ENCODE data around the gene BICD1. TPM values are rescaled to one million over a fixed set of nuclear protein-coding genes. Genes with fewer than 3 reads are reported as not detected.

Gene BICD1
- polyA plus RNA-seq, 4 donors: 0.45 to 17.0 (median 4.3) TPM

- DNase-seq (no peak), FAIRE-seq (no peak)
- Histone ChIP-seq H3K36me3 (ENCODE audit: control insufficient read depth in 3 of 3, insufficient read depth in 2 of 3, low read depth in 1 of 3, low read length in 3 of 3) (no peaks in the 10 kb centered on the region), H3K4me3 (ENCODE audit: low read depth in 1 of 3, low read length in 3 of 3) (peak overlapping the region; percentile 69 to 78 (median 70)), H3K27ac (ENCODE audit: low read depth in 1 of 3, low read length in 2 of 3) (peak overlapping the region in 2 of 3 donors; percentile 53 to 88), H3K4me1 (ENCODE audit: control insufficient read depth in 3 of 3, insufficient read depth in 2 of 3, low read depth in 1 of 3, low read length in 2 of 3) (peaks cover 3 to 9% (median 3%) of the 10 kb centered on the region in 3 donors), H3K9me3 (ENCODE audit: control insufficient read depth in 2 of 2, insufficient read depth in 1 of 2, low read depth in 1 of 2, low read length in 1 of 2) (no peaks in the 10 kb centered on the region), H3K27me3 (ENCODE audit: control insufficient read depth in 3 of 3, insufficient read depth in 3 of 3, low read length in 3 of 3) (no peaks in the 10 kb centered on the region)
- WGBS, 3 donors: 7 to 12% (median 7%) methylated on average over 24 of the region's 24 CpGs
These were observed 596 bp upstream of the BICD1 start for GRCh38 chr12:32105986-32106516.

- peaks cover 0 to 4% (median 0%) of the 10 kb centered on the region in 3 donors for H3K36me3 ChIP-seq (ENCODE audit: control insufficient read depth in 3 of 3, insufficient read depth in 2 of 3, low read depth in 1 of 3, low read length in 3 of 3)
- H3K27ac ChIP-seq (ENCODE audit: low read depth in 1 of 3, low read length in 2 of 3): peak overlapping the region; percentile 50 to 88 (median 61)
- peak; percentile 9 to 45 for DNase-seq
- no peaks in the 10 kb centered on the region for H3K9me3 ChIP-seq (ENCODE audit: control insufficient read depth in 2 of 2, insufficient read depth in 1 of 2, low read depth in 1 of 2, low read length in 1 of 2)
- peaks cover 3 to 9% (median 3%) of the 10 kb centered on the region in 3 donors for H3K4me1 ChIP-seq (ENCODE audit: control insufficient read depth in 3 of 3, insufficient read depth in 2 of 3, low read depth in 1 of 3, low read length in 2 of 3)
- no peaks in the 10 kb centered on the region for H3K27me3 ChIP-seq (ENCODE audit: control insufficient read depth in 3 of 3, insufficient read depth in 3 of 3, low read length in 3 of 3)
- WGBS, 3 donors: 6 to 12% (median 8%) methylated on average over 14 of the region's 14 CpGs
- FAIRE-seq: no peak
- H3K4me3 ChIP-seq (ENCODE audit: low read depth in 1 of 3, low read length in 3 of 3): peak overlapping the region; percentile 69 to 78 (median 70)
These were observed 966 bp downstream of the BICD1 start for GRCh38 chr12:32107359-32108267.

- H3K9me3 ChIP-seq (ENCODE audit: control insufficient read depth in 2 of 2, insufficient read depth in 1 of 2, low read depth in 1 of 2, low read length in 1 of 2): no peaks in the 10 kb centered on the region
- no peak overlapping the region for H3K27ac ChIP-seq (ENCODE audit: low read depth in 1 of 3, low read length in 2 of 3)
- peak overlapping the region in 1 of 3 donors; percentile 6 for H3K4me3 ChIP-seq (ENCODE audit: low read depth in 1 of 3, low read length in 3 of 3)
- H3K36me3 ChIP-seq (ENCODE audit: control insufficient read depth in 3 of 3, insufficient read depth in 2 of 3, low read depth in 1 of 3, low read length in 3 of 3): peaks cover 0 to 4% (median 0%) of the 10 kb centered on the region in 3 donors
- FAIRE-seq: no peak
- no peaks in the 10 kb centered on the region for H3K27me3 ChIP-seq (ENCODE audit: control insufficient read depth in 3 of 3, insufficient read depth in 3 of 3, low read length in 3 of 3)
- no peak for DNase-seq
- peaks cover 3 to 9% (median 3%) of the 10 kb centered on the region in 3 donors for H3K4me1 ChIP-seq (ENCODE audit: control insufficient read depth in 3 of 3, insufficient read depth in 2 of 3, low read depth in 1 of 3, low read length in 2 of 3)
These were observed 2.1 kb downstream of the BICD1 start for GRCh38 chr12:32108787-32109186.

GRCh38 chr12:32110417-32110816, 3.8 kb downstream of the BICD1 start:
- Histone ChIP-seq H3K27ac (ENCODE audit: low read depth in 1 of 3, low read length in 2 of 3) (no peak overlapping the region), H3K9me3 (ENCODE audit: control insufficient read depth in 2 of 2, insufficient read depth in 1 of 2, low read depth in 1 of 2, low read length in 1 of 2) (no peaks in the 10 kb centered on the region), H3K4me3 (ENCODE audit: low read depth in 1 of 3, low read length in 3 of 3) (no peak overlapping the region), H3K27me3 (ENCODE audit: control insufficient read depth in 3 of 3, insufficient read depth in 3 of 3, low read length in 3 of 3) (no peaks in the 10 kb centered on the region), H3K4me1 (ENCODE audit: control insufficient read depth in 3 of 3, insufficient read depth in 2 of 3, low read depth in 1 of 3, low read length in 2 of 3) (peaks cover 3 to 9% (median 3%) of the 10 kb centered on the region in 3 donors), H3K36me3 (ENCODE audit: control insufficient read depth in 3 of 3, insufficient read depth in 2 of 3, low read depth in 1 of 3, low read length in 3 of 3) (peaks cover 0 to 6% (median 0%) of the 10 kb centered on the region in 3 donors)
- WGBS, 3 donors: 94 to 98% (median 98%) methylated on average over 3 of the region's 3 CpGs
- FAIRE-seq (no peak), DNase-seq (no peak)

GRCh38 chr12:32110942-32111341, 4.3 kb downstream of the BICD1 start:
- DNase-seq: no peak
- Histone ChIP-seq H3K36me3 (ENCODE audit: control insufficient read depth in 3 of 3, insufficient read depth in 2 of 3, low read depth in 1 of 3, low read length in 3 of 3) (peaks cover 0 to 6% (median 0%) of the 10 kb centered on the region in 3 donors), H3K27me3 (ENCODE audit: control insufficient read depth in 3 of 3, insufficient read depth in 3 of 3, low read length in 3 of 3) (no peaks in the 10 kb centered on the region), H3K4me1 (ENCODE audit: control insufficient read depth in 3 of 3, insufficient read depth in 2 of 3, low read depth in 1 of 3, low read length in 2 of 3) (peaks cover 3 to 7% (median 3%) of the 10 kb centered on the region in 3 donors), H3K27ac (ENCODE audit: low read depth in 1 of 3, low read length in 2 of 3) (no peak overlapping the region), H3K4me3 (ENCODE audit: low read depth in 1 of 3, low read length in 3 of 3) (no peak overlapping the region), H3K9me3 (ENCODE audit: control insufficient read depth in 2 of 2, insufficient read depth in 1 of 2, low read depth in 1 of 2, low read length in 1 of 2) (no peaks in the 10 kb centered on the region)
- 55 to 76% (median 55%) methylated on average over 2 of the region's 2 CpGs for WGBS, 3 donors
- FAIRE-seq: no peak

- Histone ChIP-seq H3K4me3 (ENCODE audit: low read depth in 1 of 3, low read length in 3 of 3) (no peak overlapping the region), H3K27ac (ENCODE audit: low read depth in 1 of 3, low read length in 2 of 3) (no peak overlapping the region), H3K9me3 (ENCODE audit: control insufficient read depth in 2 of 2, insufficient read depth in 1 of 2, low read depth in 1 of 2, low read length in 1 of 2) (no peaks in the 10 kb centered on the region), H3K4me1 (ENCODE audit: control insufficient read depth in 3 of 3, insufficient read depth in 2 of 3, low read depth in 1 of 3, low read length in 2 of 3) (peaks cover 0 to 4% (median 0%) of the 10 kb centered on the region in 3 donors), H3K36me3 (ENCODE audit: control insufficient read depth in 3 of 3, insufficient read depth in 2 of 3, low read depth in 1 of 3, low read length in 3 of 3) (peaks cover 0 to 6% (median 2%) of the 10 kb centered on the region in 3 donors), H3K27me3 (ENCODE audit: control insufficient read depth in 3 of 3, insufficient read depth in 3 of 3, low read length in 3 of 3) (no peaks in the 10 kb centered on the region)
- DNase-seq: peak in 1 of 2 donors; percentile 12
- 52 to 69% (median 63%) methylated on average over 6 of the region's 6 CpGs for WGBS, 3 donors
- no peak for FAIRE-seq
These were observed 8.9 kb downstream of the BICD1 start for GRCh38 chr12:32115404-32116104.

GRCh38 chr12:32116897-32117296, 10.2 kb downstream of the BICD1 start:
- H3K4me1 ChIP-seq (ENCODE audit: control insufficient read depth in 3 of 3, insufficient read depth in 2 of 3, low read depth in 1 of 3, low read length in 2 of 3): peaks cover 0 to 5% (median 0%) of the 10 kb centered on the region in 3 donors
- FAIRE-seq (no peak), DNase-seq (no peak)
- no peak overlapping the region for H3K27ac ChIP-seq (ENCODE audit: low read depth in 1 of 3, low read length in 2 of 3)
- no peak overlapping the region for H3K4me3 ChIP-seq (ENCODE audit: low read depth in 1 of 3, low read length in 3 of 3)
- H3K9me3 ChIP-seq (ENCODE audit: control insufficient read depth in 2 of 2, insufficient read depth in 1 of 2, low read depth in 1 of 2, low read length in 1 of 2): no peaks in the 10 kb centered on the region
- no peaks in the 10 kb centered on the region for H3K27me3 ChIP-seq (ENCODE audit: control insufficient read depth in 3 of 3, insufficient read depth in 3 of 3, low read length in 3 of 3)
- WGBS, 3 donors: 82 to 89% (median 84%) methylated on average over 3 of the region's 3 CpGs
- peaks cover 0 to 4% (median 2%) of the 10 kb centered on the region in 3 donors for H3K36me3 ChIP-seq (ENCODE audit: control insufficient read depth in 3 of 3, insufficient read depth in 2 of 3, low read depth in 1 of 3, low read length in 3 of 3)

GRCh38 chr12:32117316-32117715, 10.7 kb downstream of the BICD1 start:
- WGBS, 3 donors: 96 to 100% (median 99%) methylated on average over 3 of the region's 3 CpGs
- no peaks in the 10 kb centered on the region for H3K27me3 ChIP-seq (ENCODE audit: control insufficient read depth in 3 of 3, insufficient read depth in 3 of 3, low read length in 3 of 3)
- FAIRE-seq: no peak
- peaks cover 0 to 5% (median 0%) of the 10 kb centered on the region in 3 donors for H3K4me1 ChIP-seq (ENCODE audit: control insufficient read depth in 3 of 3, insufficient read depth in 2 of 3, low read depth in 1 of 3, low read length in 2 of 3)
- H3K27ac ChIP-seq (ENCODE audit: low read depth in 1 of 3, low read length in 2 of 3): no peak overlapping the region
- DNase-seq: no peak
- no peaks in the 10 kb centered on the region for H3K9me3 ChIP-seq (ENCODE audit: control insufficient read depth in 2 of 2, insufficient read depth in 1 of 2, low read depth in 1 of 2, low read length in 1 of 2)
- H3K36me3 ChIP-seq (ENCODE audit: control insufficient read depth in 3 of 3, insufficient read depth in 2 of 3, low read depth in 1 of 3, low read length in 3 of 3): peaks cover 0 to 2% (median 2%) of the 10 kb centered on the region in 3 donors
- H3K4me3 ChIP-seq (ENCODE audit: low read depth in 1 of 3, low read length in 3 of 3): no peak overlapping the region
